ENCODE data around the gene SERPINI1.
"Not testable (repeated sequence)": the region's sequence is repeated elsewhere in the genome, so short reads cannot be mapped to it uniquely, and the experiment has no call there.

SERPINI1 gene

GRCh38 chr3:167787440-167787839 lies 51.9 kb downstream of the SERPINI1 start:
- no peak for DNase-seq (ENCODE audit: low read depth, low spot score)

- DNase-seq (ENCODE audit: low read depth, low spot score): no peak
These were observed 62.9 kb downstream of the SERPINI1 start for GRCh38 chr3:167798443-167798842.

- DNase-seq (ENCODE audit: low read depth, low spot score): no peak
These were observed 73.4 kb downstream of the SERPINI1 start for GRCh38 chr3:167808910-167809309.

GRCh38 chr3:167810236-167810635 lies 74.7 kb downstream of the SERPINI1 start:
- no peak for DNase-seq (ENCODE audit: low read depth, low spot score)

- no peak for DNase-seq (ENCODE audit: low read depth, low spot score)
These were observed 75.5 kb downstream of the SERPINI1 start for GRCh38 chr3:167811031-167811430.

- DNase-seq (ENCODE audit: low read depth, low spot score): no peak
These were observed 77.9 kb downstream of the SERPINI1 start for GRCh38 chr3:167813169-167814123.

GRCh38 chr3:167814441-167814951 lies 79.0 kb downstream of the SERPINI1 start:
- no peak for DNase-seq (ENCODE audit: low read depth, low spot score)

- DNase-seq (ENCODE audit: low read depth, low spot score): no peak
These were observed 81.4 kb downstream of the SERPINI1 start for GRCh38 chr3:167816953-167817352.

- no peak for DNase-seq (ENCODE audit: low read depth, low spot score)
These were observed 84.8 kb downstream of the SERPINI1 start for GRCh38 chr3:167820102-167820865.

- DNase-seq (ENCODE audit: low read depth, low spot score): no peak
These were observed 85.8 kb downstream of the SERPINI1 start for GRCh38 chr3:167821248-167821805.

GRCh38 chr3:167823738-167824137 lies 88.2 kb downstream of the SERPINI1 start:
- DNase-seq (ENCODE audit: low read depth, low spot score): no peak

GRCh38 chr3:167827588-167827987 lies 92.1 kb downstream of the SERPINI1 start:
- DNase-seq (ENCODE audit: low read depth, low spot score): not testable (repeated sequence)

GRCh38 chr3:167829071-167829470 lies 93.5 kb downstream of the SERPINI1 start:
- DNase-seq (ENCODE audit: low read depth, low spot score): no peak

GRCh38 chr3:167830007-167830406 lies 94.5 kb downstream of the SERPINI1 start:
- no peak for DNase-seq (ENCODE audit: low read depth, low spot score)

- no peak for DNase-seq (ENCODE audit: low read depth, low spot score)
These were observed 99.8 kb downstream of the SERPINI1 start for GRCh38 chr3:167835359-167835758.

GRCh38 chr3:167835953-167836352 lies 100.4 kb downstream of the SERPINI1 start:
- no peak for DNase-seq (ENCODE audit: low read depth, low spot score)

GRCh38 chr3:167837466-167837865 lies 101.9 kb downstream of the SERPINI1 start:
- DNase-seq (ENCODE audit: low read depth, low spot score): no peak

- DNase-seq (ENCODE audit: low read depth, low spot score): no peak
These were observed 104.1 kb downstream of the SERPINI1 start for GRCh38 chr3:167839460-167840134.

- no peak for DNase-seq (ENCODE audit: low read depth, low spot score)
These were observed 104.7 kb downstream of the SERPINI1 start for GRCh38 chr3:167840247-167840646.

- no peak for DNase-seq (ENCODE audit: low read depth, low spot score)
These were observed 108.0 kb downstream of the SERPINI1 start for GRCh38 chr3:167843481-167843880.

- DNase-seq (ENCODE audit: low read depth, low spot score): no peak
These were observed 108.4 kb downstream of the SERPINI1 start for GRCh38 chr3:167843886-167844285.
